ENCODE data around the gene DCDC2C.

Gene DCDC2C

GRCh38 chr2:3754795-3755194 is 51.4 kb downstream of the DCDC2C start:
- in situ Hi-C loops (cut with HindIII; ENCODE audit: low sequenced_read_pairs): no loop called here
- TF ChIP-seq, protein P1, sequence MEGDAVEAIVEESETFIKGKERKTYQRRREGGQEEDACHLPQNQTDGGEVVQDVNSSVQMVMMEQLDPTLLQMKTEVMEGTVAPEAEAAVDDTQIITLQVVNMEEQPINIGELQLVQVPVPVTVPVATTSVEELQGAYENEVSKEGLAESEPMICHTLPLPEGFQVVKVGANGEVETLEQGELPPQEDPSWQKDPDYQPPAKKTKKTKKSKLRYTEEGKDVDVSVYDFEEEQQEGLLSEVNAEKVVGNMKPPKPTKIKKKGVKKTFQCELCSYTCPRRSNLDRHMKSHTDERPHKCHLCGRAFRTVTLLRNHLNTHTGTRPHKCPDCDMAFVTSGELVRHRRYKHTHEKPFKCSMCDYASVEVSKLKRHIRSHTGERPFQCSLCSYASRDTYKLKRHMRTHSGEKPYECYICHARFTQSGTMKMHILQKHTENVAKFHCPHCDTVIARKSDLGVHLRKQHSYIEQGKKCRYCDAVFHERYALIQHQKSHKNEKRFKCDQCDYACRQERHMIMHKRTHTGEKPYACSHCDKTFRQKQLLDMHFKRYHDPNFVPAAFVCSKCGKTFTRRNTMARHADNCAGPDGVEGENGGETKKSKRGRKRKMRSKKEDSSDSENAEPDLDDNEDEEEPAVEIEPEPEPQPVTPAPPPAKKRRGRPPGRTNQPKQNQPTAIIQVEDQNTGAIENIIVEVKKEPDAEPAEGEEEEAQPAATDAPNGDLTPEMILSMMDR (IDR thresholded peaks at IDR 0.05; ENCODE audit: low read depth, low read length, missing control alignments): no peak
- no peak for DNase-seq (ENCODE audit: low read depth)
- no peak overlapping the region for H3K4me3 ChIP-seq (ENCODE audit: low read depth, low read length)

- DNase-seq (ENCODE audit: low read depth): no peak
- TF ChIP-seq, protein P1 (IDR thresholded peaks at IDR 0.05; ENCODE audit: low read depth, low read length, missing control alignments): no peak
- in situ Hi-C loops (cut with HindIII; ENCODE audit: low sequenced_read_pairs): no loop called here
- no peak overlapping the region for H3K4me3 ChIP-seq (ENCODE audit: low read depth, low read length)
Measured at GRCh38 chr2:3755277-3755676, 51.9 kb downstream of the DCDC2C start.

DNA sequence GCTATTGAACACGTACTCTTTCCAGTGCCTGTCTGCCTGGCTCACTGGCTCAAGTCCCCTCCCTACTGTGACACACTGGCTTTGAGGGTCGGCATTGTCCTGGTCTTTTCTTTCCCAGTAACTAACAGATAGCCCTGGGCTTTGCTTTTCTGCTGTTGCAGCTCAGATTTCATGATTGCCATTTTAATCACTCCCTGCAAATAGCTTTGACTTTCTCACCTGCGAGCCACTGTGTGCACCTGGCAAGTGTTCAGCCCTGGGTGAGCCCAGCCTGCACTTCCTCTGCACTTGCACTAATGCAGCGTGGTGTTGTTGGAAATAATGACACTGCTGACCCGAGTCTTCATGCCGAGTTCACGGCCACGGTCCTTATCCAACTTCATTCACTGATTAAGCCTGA is 52.9 kb downstream of the DCDC2C start:
- DNase-seq (ENCODE audit: low read depth): no peak
- TF ChIP-seq, protein P1 (IDR thresholded peaks at IDR 0.05; ENCODE audit: low read depth, low read length, missing control alignments): no peak
- no peak overlapping the region for H3K4me3 ChIP-seq (ENCODE audit: low read depth, low read length)
- in situ Hi-C loops (cut with HindIII; ENCODE audit: low sequenced_read_pairs): no loop called here

GRCh38 chr2:3758906-3759305 is 55.5 kb downstream of the DCDC2C start:
- no peak for DNase-seq (ENCODE audit: low read depth)
- no peak overlapping the region for H3K4me3 ChIP-seq (ENCODE audit: low read depth, low read length)
- in situ Hi-C loops (cut with HindIII; ENCODE audit: low sequenced_read_pairs): no loop called here
- TF ChIP-seq, protein P1 (IDR thresholded peaks at IDR 0.05; ENCODE audit: low read depth, low read length, missing control alignments): no peak

- no peak for DNase-seq (ENCODE audit: low read depth)
- TF ChIP-seq, protein P1 (IDR thresholded peaks at IDR 0.05; ENCODE audit: low read depth, low read length, missing control alignments): no peak
- no peak overlapping the region for H3K4me3 ChIP-seq (ENCODE audit: low read depth, low read length)
- in situ Hi-C loops (cut with HindIII; ENCODE audit: low sequenced_read_pairs): no loop called here
Measured at GRCh38 chr2:3759331-3759730, 56.0 kb downstream of the DCDC2C start.

GRCh38 chr2:3759761-3760160 is 56.4 kb downstream of the DCDC2C start:
- no peak for DNase-seq (ENCODE audit: low read depth)
- H3K4me3 ChIP-seq (ENCODE audit: low read depth, low read length): no peak overlapping the region

More at GRCh38 chr2:3759761-3760160, 56.4 kb downstream of the DCDC2C start:
- TF ChIP-seq, protein P1 (IDR thresholded peaks at IDR 0.05; ENCODE audit: low read depth, low read length, missing control alignments): no peak
- in situ Hi-C loops (cut with HindIII; ENCODE audit: low sequenced_read_pairs): no loop called here

Measured in astrocyte of the cerebellum (primary cell).